Measurements from ENCODE around the gene VSIG1. TPM values are rescaled to one million over a fixed set of nuclear protein-coding genes. Genes with fewer than 3 reads are reported as not detected.

VSIG1 gene
- total and polyA plus RNA-seq, 9 donors: 0.04 to 0.45 (median 0.11) TPM; not detected in 6

DNA sequence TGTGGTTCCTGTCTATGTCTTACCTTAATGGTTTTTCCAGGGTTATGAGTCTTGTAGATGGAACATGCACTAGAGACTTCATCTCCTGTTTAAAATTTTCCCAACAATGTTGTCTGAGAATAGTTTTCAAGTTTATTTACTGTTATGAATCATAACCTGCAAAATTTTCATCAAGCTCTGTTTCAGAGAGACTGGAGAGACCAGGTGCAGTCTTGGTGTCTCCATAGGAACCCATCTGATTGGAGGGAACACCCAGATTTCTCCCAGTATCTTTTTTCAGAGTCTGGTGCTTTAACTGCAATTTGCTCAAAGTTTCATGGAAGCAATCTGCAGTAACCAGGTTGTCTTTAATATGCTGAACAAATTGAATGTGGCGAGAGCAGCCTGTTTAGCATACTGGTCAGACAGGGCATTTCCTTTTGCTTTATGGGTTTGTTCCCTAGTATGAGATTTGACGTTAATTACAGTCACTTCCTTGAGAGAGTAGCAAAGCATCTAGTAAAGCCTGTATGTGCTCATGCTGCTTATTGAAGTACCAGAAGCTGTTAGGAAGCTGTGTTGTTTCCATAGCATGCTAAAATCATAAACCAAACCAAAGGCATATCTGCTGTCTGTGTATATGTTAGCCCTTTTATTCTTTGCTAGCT, 18.8 kb upstream of the VSIG1 start:
- no peaks in the 10 kb centered on the region for H3K27me3 ChIP-seq
- 64 to 80% (median 67%) methylated on average over 2 of the region's 2 CpGs for WGBS, 3 donors
- no peaks in the 10 kb centered on the region for H3K36me3 ChIP-seq
- H3K27ac ChIP-seq: no peak overlapping the region
- no peaks in the 10 kb centered on the region for H3K9me3 ChIP-seq
- DNase-seq: no peak
- intact Hi-C loops (cut with DNase I): loop anchor here in 1 of 4 donors (1.0 kb wide), 1 partner anchor 33 kb away; no protein-coding TSS in a partner anchor
- TF ChIP-seq, protein P1, sequence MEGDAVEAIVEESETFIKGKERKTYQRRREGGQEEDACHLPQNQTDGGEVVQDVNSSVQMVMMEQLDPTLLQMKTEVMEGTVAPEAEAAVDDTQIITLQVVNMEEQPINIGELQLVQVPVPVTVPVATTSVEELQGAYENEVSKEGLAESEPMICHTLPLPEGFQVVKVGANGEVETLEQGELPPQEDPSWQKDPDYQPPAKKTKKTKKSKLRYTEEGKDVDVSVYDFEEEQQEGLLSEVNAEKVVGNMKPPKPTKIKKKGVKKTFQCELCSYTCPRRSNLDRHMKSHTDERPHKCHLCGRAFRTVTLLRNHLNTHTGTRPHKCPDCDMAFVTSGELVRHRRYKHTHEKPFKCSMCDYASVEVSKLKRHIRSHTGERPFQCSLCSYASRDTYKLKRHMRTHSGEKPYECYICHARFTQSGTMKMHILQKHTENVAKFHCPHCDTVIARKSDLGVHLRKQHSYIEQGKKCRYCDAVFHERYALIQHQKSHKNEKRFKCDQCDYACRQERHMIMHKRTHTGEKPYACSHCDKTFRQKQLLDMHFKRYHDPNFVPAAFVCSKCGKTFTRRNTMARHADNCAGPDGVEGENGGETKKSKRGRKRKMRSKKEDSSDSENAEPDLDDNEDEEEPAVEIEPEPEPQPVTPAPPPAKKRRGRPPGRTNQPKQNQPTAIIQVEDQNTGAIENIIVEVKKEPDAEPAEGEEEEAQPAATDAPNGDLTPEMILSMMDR (IDR thresholded peaks at IDR 0.05): no peak
- no peak for TF ChIP-seq POLR2A (IDR thresholded peaks at IDR 0.05)
- TF ChIP-seq EP300 (IDR thresholded peaks at IDR 0.05): no peak
- no peaks in the 10 kb centered on the region for H3K4me1 ChIP-seq (ENCODE audit: insufficient read depth)
- H3K4me3 ChIP-seq: no peak overlapping the region

DNA sequence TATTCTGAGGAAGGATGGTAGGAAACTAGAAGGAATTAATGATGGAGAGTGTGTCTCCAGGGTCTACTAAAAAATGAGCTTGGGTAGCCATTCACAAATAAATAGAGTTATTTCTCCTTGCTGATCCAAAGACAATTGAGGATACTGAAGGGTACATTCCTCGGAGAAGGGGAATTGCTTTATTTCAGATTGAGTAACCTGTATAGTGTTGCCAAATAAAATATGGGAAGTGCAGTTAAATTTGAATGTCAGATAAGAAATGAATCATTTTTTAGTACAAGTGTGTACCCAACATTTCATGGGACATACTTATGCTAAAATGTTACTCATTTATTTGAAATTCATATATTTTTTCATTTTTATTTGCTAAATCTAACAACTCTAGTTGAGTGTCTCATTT, 16.0 kb upstream of the VSIG1 start:
- WGBS, 3 donors: 85 to 90% (median 87%) methylated on average over 1 of the region's 1 CpG

GRCh38 chrX:108029928-108030711, 14.7 kb upstream of the VSIG1 start:
- H3K27me3 ChIP-seq: no peaks in the 10 kb centered on the region
- no peaks in the 10 kb centered on the region for H3K9me3 ChIP-seq
- WGBS, 3 donors: 72 to 78% (median 78%) methylated on average over 5 of the region's 5 CpGs
- no peaks in the 10 kb centered on the region for H3K4me1 ChIP-seq (ENCODE audit: insufficient read depth)
- DNase-seq: no peak
- no peaks in the 10 kb centered on the region for H3K36me3 ChIP-seq
- TF ChIP-seq EP300 (IDR thresholded peaks at IDR 0.05) (no peak), POLR2A (IDR thresholded peaks at IDR 0.05) (no peak)
- TF ChIP-seq, protein P1 (IDR thresholded peaks at IDR 0.05): no peak
- H3K4me3 ChIP-seq: no peak overlapping the region
- H3K27ac ChIP-seq: no peak overlapping the region
- intact Hi-C loops (cut with DNase I): no loop called here

More for the DNA sequence above, 16.0 kb upstream of the VSIG1 start:
- intact Hi-C loops (cut with DNase I): no loop called here
- H3K36me3 ChIP-seq: no peaks in the 10 kb centered on the region
- H3K27ac ChIP-seq: no peak overlapping the region
- no peak overlapping the region for H3K4me3 ChIP-seq
- H3K9me3 ChIP-seq: no peaks in the 10 kb centered on the region
- no peaks in the 10 kb centered on the region for H3K27me3 ChIP-seq
- no peak for DNase-seq
- no peak for TF ChIP-seq EP300 (IDR thresholded peaks at IDR 0.05)
- TF ChIP-seq, protein P1 (IDR thresholded peaks at IDR 0.05): no peak
- no peak for TF ChIP-seq POLR2A (IDR thresholded peaks at IDR 0.05)
- H3K4me1 ChIP-seq (ENCODE audit: insufficient read depth): no peaks in the 10 kb centered on the region

GRCh38 chrX:108032944-108033343, 11.9 kb upstream of the VSIG1 start:
- Histone ChIP-seq H3K27me3 (no peaks in the 10 kb centered on the region), H3K36me3 (no peaks in the 10 kb centered on the region), H3K4me3 (no peak overlapping the region), H3K4me1 (ENCODE audit: insufficient read depth) (no peaks in the 10 kb centered on the region), H3K27ac (no peak overlapping the region), H3K9me3 (no peaks in the 10 kb centered on the region)
- no peak for DNase-seq
- no peak for TF ChIP-seq EP300 (IDR thresholded peaks at IDR 0.05)
- TF ChIP-seq, protein P1 (IDR thresholded peaks at IDR 0.05): no peak
- intact Hi-C loops (cut with DNase I): no loop called here
- WGBS, 3 donors: 84 to 87% (median 85%) methylated on average over 5 of the region's 5 CpGs
